Raji (cell line): ENCODE results near the gene ARPIN.

ENCODE experiments used
- POLR2A ChIP-seq: IDR thresholded peaks from 2 replicates; pipeline ENCODE4 v1.6.1; 2011; ENCODE audit warnings: low read depth, low read length, control low read depth; ENCODE audit not compliant: insufficient read depth

The ARPIN gene

DNA sequence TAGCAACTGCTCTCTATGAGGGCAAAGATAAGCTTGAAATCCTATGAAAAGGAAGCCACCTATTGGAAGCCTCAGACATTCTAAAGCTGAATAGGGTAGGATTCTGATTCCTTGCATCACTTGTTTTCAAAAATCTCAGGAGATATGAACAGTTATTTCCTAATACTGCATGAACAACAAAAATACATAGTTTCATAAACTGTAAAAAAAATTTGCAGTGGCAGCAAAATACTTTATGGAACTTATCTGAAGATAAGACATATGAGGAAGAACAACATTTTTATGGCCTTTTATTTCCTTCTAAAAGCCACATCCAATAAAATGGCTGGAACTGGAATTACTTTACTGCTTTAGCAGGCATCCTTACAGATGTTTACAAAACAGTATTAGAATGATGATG, 48.8 kb downstream of the ARPIN start:
- TF ChIP-seq POLR2A = no peak

- no peak for TF ChIP-seq POLR2A
Observed at GRCh38 chr15:89860891-89861290, 51.9 kb downstream of the ARPIN start.

- TF ChIP-seq POLR2A = no peak
Observed at GRCh38 chr15:89860431-89860830, 52.3 kb downstream of the ARPIN start.

GRCh38 chr15:89858661-89859458, 53.9 kb downstream of the ARPIN start:
- TF ChIP-seq POLR2A = no peak

DNA sequence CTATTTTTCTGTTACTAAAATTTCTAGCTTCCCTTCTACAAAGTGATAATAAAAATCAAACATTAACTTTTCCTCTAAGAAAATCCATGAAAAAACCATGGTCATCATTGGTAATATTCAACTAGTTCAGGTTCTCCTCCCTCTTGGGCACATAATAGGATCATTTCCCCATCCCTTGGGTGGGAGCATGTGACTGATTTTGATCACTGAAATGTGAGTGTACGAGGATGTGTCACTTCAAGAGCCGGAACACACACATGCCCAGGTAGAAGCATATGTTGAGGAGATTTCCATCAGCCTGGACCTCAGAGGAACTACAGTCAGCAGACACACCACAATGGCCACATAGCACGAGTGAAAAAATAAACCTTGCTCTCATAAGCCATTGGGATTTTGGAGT, 55.1 kb downstream of the ARPIN start:
- no peak for TF ChIP-seq POLR2A

GRCh38 chr15:89855948-89856347, 56.8 kb downstream of the ARPIN start:
- TF ChIP-seq POLR2A = no peak

GRCh38 chr15:89852342-89852995, 60.3 kb downstream of the ARPIN start:
- no peak for TF ChIP-seq POLR2A

GRCh38 chr15:89851673-89852341, 60.9 kb downstream of the ARPIN start:
- no peak for TF ChIP-seq POLR2A

DNA sequence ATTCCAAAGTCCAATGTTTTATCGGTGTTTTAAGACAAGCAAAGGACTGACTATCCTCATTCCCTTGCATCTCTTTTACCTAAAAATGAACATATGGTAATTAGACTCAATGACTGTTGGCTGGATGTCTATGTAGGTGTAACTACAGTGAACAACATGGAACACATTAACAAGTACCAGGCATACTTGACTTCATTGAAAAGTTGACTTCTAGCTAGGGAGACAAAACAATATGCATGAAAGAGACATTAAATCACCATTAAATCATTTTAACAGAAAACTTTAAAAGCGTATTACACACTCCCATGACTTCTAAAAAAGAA, 63.8 kb downstream of the ARPIN start:
- TF ChIP-seq POLR2A = no peak

DNA sequence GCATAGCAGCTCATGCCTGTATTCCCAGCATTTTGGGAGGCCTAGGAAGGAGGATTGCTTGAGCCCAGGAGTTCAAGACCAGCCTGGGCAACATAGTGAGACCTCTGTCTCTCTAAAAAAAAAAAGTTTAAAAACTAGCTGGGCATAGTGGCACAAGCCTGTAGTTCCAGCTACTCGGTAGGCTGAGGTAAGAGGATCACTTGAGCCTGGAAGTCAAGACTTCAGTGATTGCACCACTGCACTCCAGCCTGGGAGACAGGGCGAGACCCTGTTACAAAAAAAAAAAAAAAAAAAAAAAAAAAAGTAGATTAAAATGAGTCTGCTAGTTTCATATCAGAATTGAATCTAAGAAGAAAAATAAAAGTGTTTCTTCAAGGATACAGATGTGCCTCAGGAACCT, 65.7 kb downstream of the ARPIN start:
- no peak for TF ChIP-seq POLR2A

- TF ChIP-seq POLR2A = no peak
Observed at GRCh38 chr15:89845305-89845893, 67.4 kb downstream of the ARPIN start.
